ENCODE measurements around the gene EXOC3L1.

The EXOC3L1 gene

DNA sequence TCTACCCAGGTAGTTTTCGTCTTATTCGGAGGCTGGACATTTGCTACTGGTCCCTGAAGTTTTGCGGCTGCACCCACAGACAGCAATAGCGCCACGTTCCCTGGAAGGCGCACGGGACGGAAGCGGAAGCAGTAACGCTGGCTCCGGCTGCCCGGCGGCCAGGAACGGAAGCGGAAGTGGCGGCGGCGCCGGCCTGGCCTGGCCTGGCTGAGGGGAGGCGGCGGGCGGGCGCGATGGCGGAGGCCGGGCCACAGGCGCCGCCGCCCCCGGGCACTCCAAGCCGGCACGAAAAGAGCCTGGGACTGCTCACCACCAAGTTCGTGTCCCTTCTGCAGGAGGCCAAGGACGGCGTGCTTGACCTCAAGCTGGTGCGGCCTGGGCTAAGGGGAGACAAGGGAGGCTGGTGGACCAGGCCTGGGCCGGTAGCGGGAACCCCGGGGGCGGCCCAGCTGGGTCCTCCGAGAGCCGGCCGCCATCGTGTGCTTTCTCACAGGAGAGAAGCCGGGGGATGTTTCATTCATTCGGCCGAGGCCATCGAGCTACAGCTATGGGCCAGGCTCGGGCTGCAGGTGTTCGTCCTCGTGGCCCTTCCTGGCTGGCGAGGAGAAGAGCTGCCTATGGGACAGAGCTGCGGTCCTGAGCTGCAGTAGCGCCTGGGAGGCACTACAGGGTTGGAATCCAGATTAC, 2.2 kb upstream of the EXOC3L1 start, which contains the start of gene E2F4:
E2F4 (plus strand) TSS at position 161 of the 687 bp plus-strand sequence; CDS start at position 234, 73 bp downstream.
- H3K27me3 ChIP-seq (ENCODE audit: control insufficient read depth in 3 of 3, insufficient read depth in 3 of 3, low read depth in 1 of 3, low read length in 3 of 3) = peaks cover 0 to under 1% (median 0%) of the 10 kb centered on the region in 3 experiments
- H3K4me2 ChIP-seq (ENCODE audit: insufficient read depth, low read length, poor library complexity, severe bottlenecking) = peak within 1 kb of the TSS; percentile 88
- whole genome bisulfite sequencing, 2 donors (ENCODE audit: extremely low coverage in 2 of 2, insufficient read length in 2 of 2, insufficient replicate concordance in 1 of 2) = no CpG with 5 or more reads among the region's 54 CpGs
- H3K27ac ChIP-seq (replicated peaks; ENCODE audit: low read length) = no peak within 1 kb of the TSS
- no peak within 1 kb of the TSS for H4K91ac ChIP-seq (ENCODE audit: low read depth, low read length, poor library complexity)
- H4K8ac ChIP-seq (ENCODE audit: low read depth, low read length) = no peak within 1 kb of the TSS
- peaks cover 35 to 41% of the 10 kb centered on the region in 2 donors for H3K36me3 ChIP-seq (replicated peaks in 1 of 2; ENCODE audit: control insufficient read depth in 2 of 2, insufficient read depth in 2 of 2, low read length in 2 of 2)
- peak within 1 kb of the TSS; percentile 19 for H2BK15ac ChIP-seq (ENCODE audit: low read length)
- peaks cover 11 to 20% of the 10 kb centered on the region in 2 donors for H3K4me1 ChIP-seq (ENCODE audit: control insufficient read depth in 2 of 2, insufficient read depth in 1 of 2, low read depth in 1 of 2, low read length in 2 of 2)
- H2BK12ac ChIP-seq (ENCODE audit: low read length) = no peak within 1 kb of the TSS
- peak within 1 kb of the TSS; percentile 78 for H2AFZ ChIP-seq (ENCODE audit: low read length)
- H3K4ac ChIP-seq (ENCODE audit: low read length) = no peak within 1 kb of the TSS
- peak within 1 kb of the TSS; percentile 94 for H3K23ac ChIP-seq (ENCODE audit: low read depth, low read length, poor library complexity)
- no peak within 1 kb of the TSS for H2BK120ac ChIP-seq (ENCODE audit: low read depth, low read length)
- peak within 1 kb of the TSS; percentile 99 for H2AK5ac ChIP-seq (ENCODE audit: low read depth, low read length)
- H3K18ac ChIP-seq (ENCODE audit: low read length) = peak within 1 kb of the TSS; percentile 94
- H3K4me3 ChIP-seq (ENCODE audit: low read length in 2 of 2) = peak within 1 kb of the TSS; percentile 95 to 99
- H3K9ac ChIP-seq (ENCODE audit: low read depth, low read length, poor library complexity) = peak within 1 kb of the TSS; percentile 100
- H3K79me1 ChIP-seq (ENCODE audit: low read depth, low read length) = peaks cover 9% of the 10 kb centered on the region
- H3K9me3 ChIP-seq (replicated peaks in 1 of 2; ENCODE audit: control insufficient read depth in 2 of 2, insufficient read depth in 1 of 2, low read depth in 1 of 2, low read length in 2 of 2) = no peaks in the 10 kb centered on the region
- DNase-seq (ENCODE audit: low spot score) = peak; percentile 81
- peak within 1 kb of the TSS; percentile 90 for H3K14ac ChIP-seq (ENCODE audit: low read length)
- peak within 1 kb of the TSS; percentile 79 for H2BK5ac ChIP-seq (ENCODE audit: low read length)

DNA sequence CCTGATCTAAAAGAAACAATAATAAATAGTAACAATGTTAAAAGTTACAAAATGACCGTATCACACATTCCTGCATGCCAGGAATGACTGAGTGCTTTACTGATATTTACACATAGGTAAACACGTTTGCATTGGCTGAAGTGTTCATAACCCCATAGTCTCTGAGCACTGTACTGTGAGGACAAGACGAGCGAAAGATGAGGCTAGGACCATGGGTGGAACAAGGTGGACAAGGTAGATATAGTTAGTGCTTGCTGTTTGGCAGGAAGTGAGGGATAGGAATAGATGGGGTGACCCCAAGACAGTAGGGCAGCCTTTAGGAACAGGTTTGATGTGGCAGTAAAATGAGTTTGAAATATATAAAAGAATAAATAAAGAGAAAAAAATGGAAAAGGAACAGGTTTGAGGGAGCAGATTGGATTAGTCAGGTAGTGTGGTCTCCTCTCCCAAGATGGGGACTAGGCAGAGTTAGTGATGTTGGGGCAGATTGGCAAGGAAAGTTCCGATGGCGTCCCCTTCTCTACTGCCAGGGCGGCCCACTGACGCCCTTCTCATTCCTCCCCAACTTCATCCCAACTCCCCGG, 1.6 kb upstream of the EXOC3L1 start:
- H3K9ac ChIP-seq (ENCODE audit: low read depth, low read length, poor library complexity) = no peak overlapping the region
- H3K18ac ChIP-seq (ENCODE audit: low read length) = no peak overlapping the region
- DNase-seq (ENCODE audit: low spot score) = no peak
- H2BK12ac ChIP-seq (ENCODE audit: low read length) = no peak overlapping the region
- H2BK5ac ChIP-seq (ENCODE audit: low read length) = no peak overlapping the region
- peaks cover 16 to 20% of the 10 kb centered on the region in 2 donors for H3K4me1 ChIP-seq (ENCODE audit: control insufficient read depth in 2 of 2, insufficient read depth in 1 of 2, low read depth in 1 of 2, low read length in 2 of 2)
- no peak overlapping the region for H4K91ac ChIP-seq (ENCODE audit: low read depth, low read length, poor library complexity)
- no peak overlapping the region for H2AK5ac ChIP-seq (ENCODE audit: low read depth, low read length)
- peak overlapping the region; percentile 94 for H3K23ac ChIP-seq (ENCODE audit: low read depth, low read length, poor library complexity)
- no peak overlapping the region for H3K4ac ChIP-seq (ENCODE audit: low read length)
- H3K14ac ChIP-seq (ENCODE audit: low read length) = no peak overlapping the region
- peaks cover 30 to 34% of the 10 kb centered on the region in 2 donors for H3K36me3 ChIP-seq (replicated peaks in 1 of 2; ENCODE audit: control insufficient read depth in 2 of 2, insufficient read depth in 2 of 2, low read length in 2 of 2)
- no peak overlapping the region for H2BK120ac ChIP-seq (ENCODE audit: low read depth, low read length)
- H2BK15ac ChIP-seq (ENCODE audit: low read length) = no peak overlapping the region
- H4K8ac ChIP-seq (ENCODE audit: low read depth, low read length) = no peak overlapping the region
- peaks cover 9% of the 10 kb centered on the region for H3K79me1 ChIP-seq (ENCODE audit: low read depth, low read length)
- peak overlapping the region in 1 of 2 donors; percentile 99 for H3K4me3 ChIP-seq (ENCODE audit: low read length in 2 of 2)
- peaks cover 0 to 5% (median 0%) of the 10 kb centered on the region in 3 experiments for H3K27me3 ChIP-seq (ENCODE audit: control insufficient read depth in 3 of 3, insufficient read depth in 3 of 3, low read depth in 1 of 3, low read length in 3 of 3)
- peak overlapping the region; percentile 34 for H3K4me2 ChIP-seq (ENCODE audit: insufficient read depth, low read length, poor library complexity, severe bottlenecking)
- H2AFZ ChIP-seq (ENCODE audit: low read length) = peak overlapping the region; percentile 78
- no peaks in the 10 kb centered on the region for H3K9me3 ChIP-seq (replicated peaks in 1 of 2; ENCODE audit: control insufficient read depth in 2 of 2, insufficient read depth in 1 of 2, low read depth in 1 of 2, low read length in 2 of 2)
- no CpG with 5 or more reads among the region's 9 CpGs for WGBS, 2 donors (ENCODE audit: extremely low coverage in 2 of 2, insufficient read length in 2 of 2, insufficient replicate concordance in 1 of 2)
- H3K27ac ChIP-seq (replicated peaks; ENCODE audit: low read length) = no peak overlapping the region

- Histone ChIP-seq H2AK5ac (ENCODE audit: low read depth, low read length) (no peak overlapping the region), H2BK120ac (ENCODE audit: low read depth, low read length) (no peak overlapping the region), H3K27me3 (ENCODE audit: control insufficient read depth in 3 of 3, insufficient read depth in 3 of 3, low read depth in 1 of 3, low read length in 3 of 3) (peaks cover 0 to 13% (median 0%) of the 10 kb centered on the region in 3 experiments), H2BK15ac (ENCODE audit: low read length) (no peak overlapping the region), H3K18ac (ENCODE audit: low read length) (no peak overlapping the region), H3K14ac (ENCODE audit: low read length) (no peak overlapping the region), H2BK12ac (ENCODE audit: low read length) (no peak overlapping the region), H3K36me3 (replicated peaks in 1 of 2; ENCODE audit: control insufficient read depth in 2 of 2, insufficient read depth in 2 of 2, low read length in 2 of 2) (peaks cover 22 to 27% of the 10 kb centered on the region in 2 donors), H3K79me1 (ENCODE audit: low read depth, low read length) (peaks cover 9% of the 10 kb centered on the region), H3K4me2 (ENCODE audit: insufficient read depth, low read length, poor library complexity, severe bottlenecking) (no peak overlapping the region), H3K4me3 (ENCODE audit: low read length in 2 of 2) (peak overlapping the region in 1 of 2 donors; percentile 33), H2AFZ (ENCODE audit: low read length) (no peak overlapping the region), H3K27ac (replicated peaks; ENCODE audit: low read length) (no peak overlapping the region), H3K4ac (ENCODE audit: low read length) (no peak overlapping the region), H4K91ac (ENCODE audit: low read depth, low read length, poor library complexity) (no peak overlapping the region), H3K9me3 (replicated peaks in 1 of 2; ENCODE audit: control insufficient read depth in 2 of 2, insufficient read depth in 1 of 2, low read depth in 1 of 2, low read length in 2 of 2) (no peaks in the 10 kb centered on the region), H3K9ac (ENCODE audit: low read depth, low read length, poor library complexity) (no peak overlapping the region), H2BK5ac (ENCODE audit: low read length) (no peak overlapping the region), H3K23ac (ENCODE audit: low read depth, low read length, poor library complexity) (no peak overlapping the region), H4K8ac (ENCODE audit: low read depth, low read length) (no peak overlapping the region), H3K4me1 (ENCODE audit: control insufficient read depth in 2 of 2, insufficient read depth in 1 of 2, low read depth in 1 of 2, low read length in 2 of 2) (peaks cover 17 to 20% of the 10 kb centered on the region in 2 donors)
- WGBS, 2 donors (ENCODE audit: extremely low coverage in 2 of 2, insufficient read length in 2 of 2, insufficient replicate concordance in 1 of 2) = no CpG with 5 or more reads among the region's 13 CpGs
- DNase-seq (ENCODE audit: low spot score) = no peak
These were observed 788 bp upstream of the EXOC3L1 start for GRCh38 chr16:67190448-67191399.

All from neuronal stem cell (in vitro differentiated cells).